AG09309 (cell line): ENCODE results near the gene ZNF12.

ENCODE experiments used
- DNase-seq: peaks from one replicate; pipeline ENCODE4 v3.0.0-alpha.2; 2010; ENCODE audit warnings: low read depth
- H3K4me3 ChIP-seq: 2 replicates; pipeline ENCODE4 v1.5.1; 2011; ENCODE audit warnings: mild to moderate bottlenecking, low read depth, low read length, moderate library complexity; ENCODE audit not compliant: control insufficient read depth
- CTCF ChIP-seq: IDR thresholded peaks from 2 replicates; pipeline ENCODE4 v1.5.1; 2011; ENCODE audit warnings: mild to moderate bottlenecking, low read depth, low read length, inconsistent platforms; ENCODE audit not compliant: insufficient read depth, control insufficient read depth; ENCODE audit errors: missing control alignments

ZNF12 gene

DNA sequence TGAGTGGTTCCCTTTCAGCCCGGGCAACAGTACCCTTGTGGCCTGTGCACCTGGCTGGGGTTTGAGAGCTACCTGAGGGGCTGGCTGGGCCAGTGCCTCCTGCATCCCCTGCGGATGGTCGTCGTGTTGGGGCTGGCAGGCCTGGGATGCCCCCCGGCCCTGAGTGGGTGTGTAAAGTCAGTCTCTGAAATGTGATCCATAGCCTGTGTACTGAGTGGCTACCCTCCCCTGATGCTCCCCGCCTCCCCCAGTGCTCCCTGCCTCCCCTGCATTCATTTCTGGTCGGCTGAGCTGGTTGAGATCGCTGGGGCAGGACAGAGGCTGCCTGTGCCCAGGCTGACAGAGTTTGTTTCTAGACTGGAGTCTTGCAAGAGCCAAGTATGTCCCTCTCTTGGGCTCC, 60.3 kb downstream of the ZNF12 start:
- no peak for DNase-seq
- H3K4me3 ChIP-seq = no peak overlapping the region
- no peak for TF ChIP-seq CTCF

GRCh38 chr7:6644728-6645127, 62.0 kb downstream of the ZNF12 start:
- no peak for DNase-seq
- H3K4me3 ChIP-seq = no peak overlapping the region
- no peak for TF ChIP-seq CTCF

DNA sequence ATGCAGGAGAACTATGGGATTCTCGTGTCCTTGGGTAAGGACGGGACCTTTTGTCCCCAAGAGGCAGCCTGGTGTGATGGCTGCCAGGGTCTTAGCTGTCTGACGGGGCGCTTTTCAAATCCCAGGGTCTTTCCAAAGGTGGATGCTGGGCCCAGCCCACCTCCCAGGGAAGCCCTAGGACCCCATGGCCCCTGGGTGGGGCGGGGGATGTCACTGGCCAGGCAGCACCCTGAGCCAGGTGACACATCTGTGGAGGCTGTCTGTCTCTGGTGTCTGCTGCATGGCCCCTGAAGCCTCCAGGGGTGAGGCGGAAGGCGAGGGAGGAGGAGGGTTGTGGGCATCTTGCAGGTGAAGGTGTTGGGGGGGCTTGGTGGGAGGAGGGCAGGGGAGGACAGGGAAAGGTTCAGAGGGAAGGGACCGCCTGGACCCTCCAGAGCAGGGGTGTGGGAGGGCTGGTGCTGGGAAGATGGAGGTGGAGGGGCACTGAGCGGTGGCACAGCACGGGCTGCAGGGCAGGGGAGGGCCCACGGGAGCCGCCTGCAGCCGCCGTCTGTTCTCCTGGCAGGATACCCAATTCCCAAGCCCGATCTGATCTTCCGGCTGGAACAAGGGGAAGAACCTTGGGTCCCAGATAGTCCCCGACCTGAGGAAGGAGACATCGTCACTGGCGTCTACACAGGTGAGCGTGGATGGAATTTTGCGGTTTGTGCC, 62.7 kb downstream of the ZNF12 start:
- no peak for TF ChIP-seq CTCF
- H3K4me3 ChIP-seq = no peak overlapping the region
- DNase-seq = no peak

- no peak for TF ChIP-seq CTCF
- no peak overlapping the region for H3K4me3 ChIP-seq
- DNase-seq = no peak
These were observed 63.7 kb downstream of the ZNF12 start for GRCh38 chr7:6642861-6643640.

DNA sequence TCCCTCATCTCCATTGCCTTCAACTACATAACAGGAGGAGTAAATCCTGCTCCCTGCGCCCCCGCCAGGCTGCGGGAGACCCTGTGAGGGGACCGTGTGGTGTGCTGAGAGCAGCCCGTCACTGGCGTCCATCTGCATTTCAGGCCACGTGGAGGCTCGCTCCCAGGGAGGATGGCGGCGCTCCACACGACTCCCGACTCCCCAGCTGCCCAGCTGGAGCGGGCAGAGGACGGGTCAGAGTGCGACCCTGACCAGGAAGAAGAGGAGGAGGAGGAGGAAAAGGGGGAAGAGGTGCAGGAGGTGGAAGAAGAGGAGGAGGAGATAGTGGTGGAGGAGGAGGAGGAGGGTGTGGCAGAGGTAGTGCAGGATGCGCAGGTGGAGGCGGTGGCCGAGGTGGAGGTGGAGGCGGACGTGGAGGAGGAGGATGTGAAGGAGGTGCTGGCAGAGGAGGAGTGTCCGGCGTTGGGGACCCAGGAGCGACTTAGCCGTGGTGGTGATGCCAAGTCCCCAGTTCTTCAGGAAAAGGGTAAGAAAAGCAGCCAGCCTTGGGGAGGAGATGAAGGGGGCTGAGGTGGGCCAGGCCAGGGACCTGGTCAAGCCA, 64.4 kb downstream of the ZNF12 start:
- no peak for DNase-seq
- TF ChIP-seq CTCF = no peak
- no peak overlapping the region for H3K4me3 ChIP-seq

GRCh38 chr7:6641305-6642035, 65.3 kb downstream of the ZNF12 start:
- no peak for TF ChIP-seq CTCF
- H3K4me3 ChIP-seq = no peak overlapping the region
- no peak for DNase-seq
